Ecto neural progenitor cell (in vitro differentiated cells): ENCODE data around the gene MNX1.

Experiments
- DNase-seq: peaks from one replicate; pipeline ENCODE4 v3.0.0-alpha.2; 2018; ENCODE audit warnings: low spot score

MNX1 gene

GRCh38 chr7:157002819-157003421 lies 7.5 kb downstream of the MNX1 start:
- peak; percentile 68 for DNase-seq

- DNase-seq: peak; percentile 54
These were observed 8.3 kb downstream of the MNX1 start for GRCh38 chr7:157001920-157002818.

GRCh38 chr7:157000741-157001653 lies 9.5 kb downstream of the MNX1 start:
- DNase-seq: peak; percentile 49

- DNase-seq: peak; percentile 48
These were observed 10.3 kb downstream of the MNX1 start for GRCh38 chr7:156999958-157000726.

DNA sequence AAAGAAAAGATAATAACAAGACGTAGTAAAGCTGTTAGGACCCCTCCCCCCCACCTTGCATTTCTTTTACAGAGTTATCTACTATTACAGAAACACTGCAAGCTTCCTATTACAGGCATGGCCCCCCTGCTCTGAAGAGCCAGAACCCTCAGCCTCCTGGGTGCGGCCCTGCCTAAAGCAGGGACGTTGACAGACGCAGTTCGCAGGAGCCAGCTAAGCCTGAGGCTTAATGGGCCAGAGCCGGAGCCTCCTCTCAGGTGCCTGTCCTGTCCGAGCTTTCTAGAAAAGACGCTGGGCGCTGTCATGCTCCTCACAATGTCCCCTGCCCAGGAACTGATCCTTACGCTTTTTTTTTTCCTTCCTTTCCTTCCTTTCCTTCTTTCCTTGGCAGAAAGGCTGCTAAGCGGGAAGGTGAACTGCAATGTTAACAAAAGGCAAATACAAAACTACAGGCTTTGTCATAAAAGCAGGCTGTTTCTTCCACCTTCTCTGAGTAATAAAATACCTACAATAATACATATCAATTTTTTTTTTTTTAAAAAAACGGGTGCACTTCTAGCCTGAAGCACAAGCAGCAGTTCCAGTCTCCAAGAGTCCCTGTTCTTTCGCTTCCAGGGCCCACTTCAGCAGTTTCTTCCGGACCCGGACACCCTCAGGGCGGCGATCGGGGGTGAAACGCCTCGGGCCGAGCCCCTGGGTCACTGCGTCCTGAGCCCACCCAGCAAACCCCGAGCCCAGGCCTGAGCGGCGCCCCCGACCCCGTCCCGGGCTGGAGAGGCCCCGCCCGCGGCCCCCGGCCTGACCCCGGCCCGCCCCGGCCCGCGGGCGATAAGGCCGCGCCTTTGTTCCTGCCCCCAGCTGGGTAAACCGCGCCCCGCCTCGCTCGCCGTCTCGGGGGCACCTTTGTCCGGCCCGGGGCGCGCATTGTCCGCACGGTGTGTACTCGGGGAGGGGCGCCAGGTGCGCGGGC lies 11.2 kb downstream of the MNX1 start:
- DNase-seq: peak; percentile 56

DNA sequence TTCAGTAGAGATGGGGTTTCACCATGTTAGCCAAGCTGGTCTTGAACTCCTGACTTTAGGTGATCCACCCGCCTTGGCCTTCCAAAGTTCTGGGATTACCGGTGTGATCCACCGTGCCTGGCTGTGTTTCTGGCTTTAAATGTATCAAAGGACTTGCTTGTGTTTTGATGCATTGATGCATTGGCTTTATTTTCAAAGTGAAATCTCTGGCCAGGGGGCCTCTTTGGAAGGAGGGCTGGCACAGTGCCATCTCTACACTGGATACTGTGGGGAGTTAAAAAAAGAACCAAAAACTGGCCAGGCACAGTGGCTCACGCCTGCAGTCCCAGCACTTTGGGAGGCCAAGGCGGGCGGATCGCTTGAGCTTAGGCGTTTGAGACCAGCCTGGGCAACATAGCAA lies 16.0 kb downstream of the MNX1 start:
- no peak for DNase-seq

DNA sequence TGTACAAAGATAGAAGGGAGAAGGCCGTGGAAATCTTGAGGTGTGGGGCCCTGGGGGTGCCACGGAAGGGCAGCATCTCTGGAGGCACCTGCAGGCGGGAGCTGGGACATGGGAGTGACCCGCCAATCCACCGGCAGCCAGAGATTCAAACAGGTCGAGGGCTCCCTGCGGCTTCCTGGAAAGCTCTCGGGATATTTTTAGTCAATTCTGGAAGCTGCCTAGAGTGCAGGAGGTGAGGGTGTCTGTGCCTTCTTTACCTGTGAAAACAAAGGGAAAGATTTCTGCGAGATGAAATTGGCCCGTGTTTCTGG lies 16.6 kb downstream of the MNX1 start:
- DNase-seq: peak; percentile 33

DNA sequence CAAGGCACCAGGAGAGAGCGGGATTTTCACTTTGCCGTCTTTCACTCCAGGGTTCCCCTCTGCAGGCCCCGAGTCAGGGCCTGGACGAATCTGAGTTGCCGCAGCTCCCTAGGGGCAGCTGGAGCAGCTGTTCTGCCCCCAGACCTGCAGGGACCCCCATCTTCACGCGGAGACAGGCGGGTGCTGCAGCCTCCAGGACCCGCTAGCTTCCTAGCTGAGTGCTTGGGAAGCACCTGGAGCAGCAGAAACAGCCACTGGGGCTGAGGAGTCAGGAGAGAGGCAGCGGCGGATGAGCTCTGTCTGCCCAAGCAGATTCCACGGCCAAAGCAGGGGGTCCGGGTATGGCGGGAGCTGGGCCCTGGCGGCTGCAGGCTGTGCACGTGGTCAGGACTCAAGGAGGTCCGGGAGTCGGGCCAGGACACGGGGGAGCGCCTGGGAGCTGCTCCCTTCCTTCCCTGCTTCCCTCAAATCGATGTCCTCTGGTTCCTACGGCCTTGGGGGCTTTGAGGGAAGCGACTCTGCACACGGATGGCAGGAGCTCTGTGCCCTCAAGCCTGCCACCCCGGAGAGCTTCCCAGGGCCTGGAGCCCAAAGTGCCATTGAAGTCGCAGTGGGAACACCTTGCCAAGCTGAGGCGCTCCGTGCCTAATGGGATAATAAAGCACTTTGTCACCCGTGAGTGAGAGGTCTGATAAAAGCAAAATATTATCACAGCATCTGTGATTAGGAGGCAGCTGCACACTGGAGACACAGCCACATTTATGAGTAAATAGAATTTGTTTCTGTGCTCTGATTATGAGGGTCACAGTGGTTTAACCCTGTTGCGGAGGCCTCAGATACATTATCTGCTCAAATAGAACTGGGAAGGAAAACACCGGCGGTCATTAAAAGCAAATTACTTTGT lies 17.2 kb downstream of the MNX1 start:
- peak; percentile 41 for DNase-seq

DNA sequence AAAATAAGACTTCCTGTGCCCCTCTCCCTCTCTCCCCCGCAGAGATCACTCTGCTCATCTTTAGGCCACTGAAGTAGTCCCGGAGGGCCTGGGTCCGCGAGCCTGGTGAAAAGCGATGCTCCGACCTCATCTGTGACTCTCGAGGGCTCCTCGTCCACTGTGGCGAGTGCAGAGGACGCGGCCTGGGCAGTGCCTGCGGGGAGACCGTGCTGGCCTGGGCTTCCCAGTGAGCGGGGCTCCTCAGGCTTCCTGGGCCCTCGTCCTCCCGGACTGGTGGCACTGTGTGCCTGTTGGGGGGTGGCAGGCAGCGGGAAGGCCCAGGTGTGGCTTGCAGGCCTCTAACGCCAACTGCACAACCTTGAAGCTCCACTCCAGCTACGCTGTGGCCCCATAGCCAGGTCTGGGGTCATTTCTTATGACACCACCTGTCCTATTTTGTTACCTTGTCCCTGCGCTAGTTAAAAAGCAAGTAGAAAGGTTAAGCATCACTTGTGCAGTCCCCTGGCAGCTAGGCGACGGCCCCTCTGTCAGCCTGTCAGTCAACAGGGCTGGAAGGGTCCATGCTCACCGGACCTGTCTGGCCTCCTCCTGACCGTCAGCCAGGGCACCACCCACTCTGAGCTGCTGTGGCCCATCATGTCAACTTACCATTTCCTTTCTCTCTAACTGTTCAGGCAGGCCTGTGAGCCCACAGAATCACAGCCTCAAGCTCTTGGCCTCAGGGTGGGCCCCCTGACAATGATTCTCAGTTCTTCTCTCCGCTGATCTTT lies 20.5 kb downstream of the MNX1 start:
- DNase-seq: no peak

DNA sequence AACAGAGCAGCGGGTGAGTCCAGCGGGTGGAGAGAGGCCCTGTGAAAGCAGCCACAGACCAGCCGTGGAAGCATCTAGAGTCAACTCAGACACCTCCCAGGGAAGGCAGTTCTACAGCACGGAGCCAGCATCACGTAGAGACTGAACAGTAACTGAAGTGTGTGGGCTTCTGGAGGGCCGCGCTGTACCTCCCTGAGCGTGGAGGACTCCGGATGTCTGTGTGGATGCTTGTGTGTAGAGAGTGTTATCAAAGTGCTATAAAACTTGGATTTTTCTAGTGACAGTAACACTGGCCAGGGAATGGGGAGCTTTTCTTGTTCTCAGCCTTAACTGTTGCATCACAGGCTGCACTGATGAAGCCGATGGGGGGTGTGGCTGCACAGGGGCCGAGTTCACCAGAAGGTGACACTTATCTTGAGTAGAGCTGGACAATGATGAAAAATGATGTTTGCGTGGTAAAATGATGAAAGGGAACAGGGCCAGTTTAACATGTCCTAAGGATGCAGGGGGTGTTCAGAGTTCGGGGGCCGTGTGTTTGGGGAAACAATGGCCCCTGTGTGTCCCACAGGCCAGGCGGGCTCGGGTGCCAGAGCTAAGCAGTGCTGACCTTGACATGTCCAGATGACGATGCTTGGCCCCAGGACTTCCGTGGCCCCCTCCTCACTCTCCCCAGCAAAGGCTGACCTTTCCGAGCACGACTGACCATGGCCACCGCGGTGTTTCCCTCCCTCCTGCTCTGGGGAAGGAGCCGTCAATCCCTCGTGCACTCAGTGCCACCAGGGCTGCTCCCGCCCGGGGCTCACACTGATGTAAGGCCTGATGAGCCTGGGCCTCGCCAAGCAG lies 21.9 kb downstream of the MNX1 start:
- DNase-seq: peak; percentile 38

DNA sequence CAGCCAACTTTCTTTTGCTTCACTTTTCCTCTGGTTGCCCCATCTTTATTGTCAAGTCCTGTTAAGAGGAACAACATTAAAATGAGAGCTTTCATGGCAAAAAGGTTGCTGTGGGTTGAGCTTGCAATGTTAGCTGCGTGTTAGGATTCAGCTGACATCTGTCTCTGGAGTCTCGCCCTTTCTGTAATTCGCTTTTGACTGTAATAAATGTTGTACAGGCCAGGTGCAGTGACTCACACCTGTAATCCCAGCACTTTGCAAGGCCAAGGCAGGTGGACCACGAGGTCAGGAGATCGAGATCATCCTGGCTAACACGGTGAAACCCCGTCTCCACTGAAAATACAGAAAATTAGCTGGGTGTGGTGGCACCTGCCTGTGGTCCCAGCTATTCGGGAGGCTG lies 24.1 kb downstream of the MNX1 start:
- DNase-seq: no peak

DNA sequence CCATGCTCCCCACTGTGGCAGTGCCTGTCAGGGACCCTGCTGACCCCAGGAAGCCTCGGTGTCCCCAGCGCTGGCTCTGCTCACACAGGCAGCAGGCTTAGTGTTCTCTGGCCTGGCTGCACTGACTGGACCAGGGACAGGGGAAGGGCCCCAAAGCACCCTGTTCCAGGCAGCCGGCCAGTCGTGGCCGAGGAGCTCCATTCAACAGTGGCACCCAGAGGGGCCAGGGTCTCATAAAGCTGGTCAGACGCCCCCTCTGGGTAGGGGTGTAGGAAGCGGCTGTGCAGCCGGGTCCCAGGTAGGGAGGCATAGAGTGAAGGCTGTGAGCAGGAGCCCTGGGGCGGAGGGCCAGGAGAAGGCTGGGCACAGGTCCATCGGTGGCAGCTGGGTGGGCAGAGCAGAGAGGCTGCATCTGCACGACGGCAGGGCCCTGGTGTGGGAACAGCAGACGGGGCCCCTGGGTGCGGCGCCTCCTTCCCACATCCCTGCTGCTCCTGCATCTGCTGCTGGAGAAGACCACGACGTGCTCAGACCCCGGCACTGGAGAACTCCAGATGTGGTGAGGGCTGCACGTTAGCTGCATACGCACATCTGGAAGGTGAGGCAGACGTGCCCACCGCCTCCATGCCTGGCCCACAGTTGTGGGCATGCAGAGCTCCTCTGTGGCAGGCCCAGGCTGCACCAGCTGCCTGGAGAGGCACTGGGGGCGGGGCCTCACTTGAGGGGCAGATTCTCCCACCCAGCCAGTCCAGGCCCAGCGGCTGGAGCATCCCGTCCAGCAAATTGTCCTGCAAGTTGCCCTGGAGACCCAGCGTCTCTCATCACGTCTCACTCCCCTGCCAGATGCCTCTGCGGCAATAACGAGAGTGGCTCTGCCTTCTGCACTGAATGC lies 25.1 kb downstream of the MNX1 start:
- peak; percentile 46 for DNase-seq

DNA sequence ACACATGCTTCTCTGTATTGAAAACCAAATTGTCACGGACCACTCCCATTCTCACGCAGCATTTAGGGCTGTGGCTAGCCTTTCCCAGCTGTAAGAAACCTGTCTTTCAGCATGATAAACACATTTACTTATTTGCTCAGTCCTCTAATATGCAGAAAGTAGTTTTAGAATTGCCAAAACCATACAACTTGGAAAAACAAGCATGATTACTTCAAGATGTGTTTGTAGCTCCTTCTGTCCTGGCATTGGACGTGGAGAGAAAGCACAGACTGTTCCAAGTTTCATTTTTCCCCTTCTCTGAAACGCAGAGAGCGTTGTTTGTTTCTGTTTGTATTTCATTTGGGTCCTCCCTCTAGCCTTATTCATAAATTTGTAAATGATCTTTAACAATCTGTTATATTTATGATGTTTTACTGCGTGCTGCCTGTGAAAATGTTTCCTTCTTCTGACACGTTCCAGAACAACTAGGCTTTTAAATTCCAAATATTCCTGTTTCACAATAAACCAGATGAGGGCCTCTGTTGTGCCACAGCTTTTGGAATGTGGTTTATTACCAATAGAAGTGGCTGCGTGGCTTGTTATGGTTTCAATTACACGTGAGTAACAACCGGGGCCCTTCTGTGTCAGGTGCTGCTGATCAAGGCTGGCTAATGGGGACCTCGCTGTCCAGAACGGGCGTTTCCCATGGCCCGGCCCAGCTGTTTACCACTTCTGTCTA lies 26.1 kb downstream of the MNX1 start:
- DNase-seq: no peak

- no peak for DNase-seq
These were observed 30.8 kb downstream of the MNX1 start for GRCh38 chr7:156979711-156980110.

DNA sequence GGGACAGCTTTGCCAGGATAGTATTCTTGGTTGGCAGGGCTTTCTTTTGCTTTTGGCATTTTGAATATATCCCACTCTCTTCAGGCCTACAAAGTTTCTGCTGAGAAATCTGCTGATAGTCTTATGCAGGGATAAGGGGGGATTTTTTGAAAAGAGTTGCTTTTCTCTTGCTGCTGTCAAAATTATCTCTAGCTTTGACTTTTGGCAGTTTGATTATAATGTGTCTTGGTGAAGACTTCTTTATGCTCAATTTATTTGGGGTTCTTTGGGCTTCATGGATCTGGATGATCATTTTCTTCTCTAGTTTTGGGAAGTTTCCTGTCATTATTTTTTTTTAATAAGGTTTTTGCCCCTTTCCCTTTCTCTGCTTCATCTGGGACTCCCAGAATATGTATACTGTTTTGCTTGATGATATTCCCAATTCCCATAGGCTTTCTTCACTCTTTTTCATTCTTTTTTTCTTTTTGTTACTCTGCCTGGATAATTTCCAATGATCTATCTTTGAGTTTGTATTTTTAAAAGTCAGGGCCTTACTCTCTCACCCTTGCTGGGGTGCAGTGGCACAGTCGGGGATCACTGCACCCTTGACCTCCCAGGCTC lies 31.4 kb downstream of the MNX1 start:
- no peak for DNase-seq

DNA sequence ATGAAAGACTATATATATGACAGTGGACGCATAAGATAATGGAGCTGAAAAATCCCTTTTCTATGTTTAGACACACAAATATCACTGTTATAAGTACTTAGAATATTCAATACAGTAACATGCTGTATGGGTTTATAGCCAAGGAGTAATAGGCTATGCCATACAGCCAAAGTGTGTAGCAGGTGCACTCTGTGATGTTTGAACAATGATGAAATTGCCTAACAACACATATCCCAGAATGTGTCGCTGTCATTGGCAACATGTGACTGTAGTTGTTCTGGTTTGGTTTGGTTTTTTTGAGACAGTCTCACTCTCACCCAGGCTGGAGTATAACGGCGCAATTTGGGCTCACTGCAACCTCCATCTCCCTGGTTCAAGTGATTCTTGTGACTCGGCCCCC lies 34.8 kb downstream of the MNX1 start:
- DNase-seq: no peak
